Endothelial cell of umbilical vein (primary cell): ENCODE data around the gene STAG1. TPM values are rescaled to one million over a fixed set of nuclear protein-coding genes. Genes with fewer than 3 reads are reported as not detected.
"Not testable (repeated sequence)": the region's sequence is repeated elsewhere in the genome, so short reads cannot be mapped to it uniquely, and the experiment has no call there.

Experiments
- BruUV-seq: library from RNA; stranded (reverse); fragments of 400-500 nt; replicated peaks from 2 replicates; lab custom pipeline; 2021; lab: Mats Ljungman, UMichigan
- CTCF ChIA-PET: fragments of 300-600, 350-600 bp; sonication (Branson Sonifier 250); formaldehyde crosslinking; loops from one replicate; lab custom pipeline; 2021; ENCODE audit warnings: antibody characterized with exemption, inconsistent platforms; lab: Charles Lee
- POLR2A ChIA-PET: fragments of 300-600, 350-600 bp; sonication (Branson Sonifier 250); formaldehyde crosslinking; loops from one replicate; lab custom pipeline; 2021; ENCODE audit warnings: antibody characterized with exemption, inconsistent platforms; lab: Charles Lee
- DNase-seq: peaks from one replicate; pipeline ENCODE4 v3.0.0-alpha.2; 2011; ENCODE audit warnings: low read depth, low spot score
- FAIRE-seq: peaks from 2 replicates; lab custom pipeline; 2011; peaks lifted over from hg19 to GRCh38; lab: Jason Lieb, UNC
- H2AFZ ChIP-seq: 2 replicates; pipeline ENCODE4 v1.6.0; 2012; ENCODE audit warnings: low read depth, low read length, control low read depth, inconsistent platforms
- H3K27ac ChIP-seq: 2 replicates; pipeline ENCODE4 v1.5.1; 2011; ENCODE audit warnings: low read depth, mild to moderate bottlenecking, control low read depth, low read length, moderate library complexity; ENCODE audit not compliant: insufficient read depth
- H3K27me3 ChIP-seq, 2 experiments: 2 replicates each; pipeline versions ENCODE4 v1.6.0 to v1.6.1; 2011; ENCODE audit warnings: low read length in 2 of 2, mixed read lengths in 1 of 2; ENCODE audit not compliant: control insufficient read depth in 2 of 2, insufficient read depth in 2 of 2
- H3K36me3 ChIP-seq, 2 experiments: 2 replicates in 1 of 2; 3 replicates in 1 of 2; pipeline ENCODE4 v1.5.1; 2011; ENCODE audit warnings: low read length in 2 of 2, mild to moderate bottlenecking in 1 of 2, moderate library complexity in 1 of 2; ENCODE audit not compliant: control insufficient read depth in 2 of 2, insufficient read depth in 2 of 2; ENCODE audit errors: extremely low read depth in 1 of 2
- H3K4me1 ChIP-seq: 3 replicates; pipeline ENCODE4 v1.5.1; 2011; ENCODE audit warnings: mild to moderate bottlenecking, low read length; ENCODE audit not compliant: control insufficient read depth, insufficient read depth; ENCODE audit errors: extremely low read depth
- H3K4me2 ChIP-seq: 2 replicates; pipeline ENCODE4 v1.6.1; 2011; ENCODE audit warnings: low read length, control low read depth, mixed read lengths; ENCODE audit not compliant: insufficient read depth
- H3K4me3 ChIP-seq, 3 experiments: fragments of 200-600 bp in 1 of 3; sonication (generic), shearing (Covaris generic) in 1 of 3; replicated peaks in 1 of 3; 2 replicates each; pipeline ENCODE4 v1.5.1; 2011 to 2016; ENCODE audit warnings: control low read depth in 3 of 3, low read length in 3 of 3, mild to moderate bottlenecking in 2 of 3, inconsistent platforms in 1 of 3, low read depth in 1 of 3, moderate library complexity in 1 of 3; ENCODE audit not compliant: insufficient read depth in 1 of 3
- H3K79me2 ChIP-seq: 2 replicates; pipeline ENCODE4 v1.6.0; 2012; ENCODE audit warnings: low read length, inconsistent platforms; ENCODE audit not compliant: control insufficient read depth, insufficient read depth
- H3K9ac ChIP-seq: replicated peaks from 2 replicates; pipeline ENCODE3; 2011; ENCODE audit warnings: low read length, control low read depth; ENCODE audit not compliant: insufficient read depth; ENCODE audit errors: extremely low read depth
- H3K9me1 ChIP-seq: replicated peaks from 3 replicates; pipeline ENCODE4 v1.6.0; 2011; ENCODE audit warnings: mild to moderate bottlenecking, low read length; ENCODE audit not compliant: control insufficient read depth, insufficient read depth; ENCODE audit errors: extremely low read depth
- H3K9me3 ChIP-seq: replicated peaks from 2 replicates; pipeline ENCODE4 v1.5.1; 2012; ENCODE audit warnings: low read length, inconsistent platforms; ENCODE audit not compliant: control insufficient read depth, insufficient read depth
- H4K20me1 ChIP-seq: replicated peaks from 2 replicates; pipeline ENCODE3; 2011; ENCODE audit warnings: mild to moderate bottlenecking, low read length; ENCODE audit not compliant: control insufficient read depth, insufficient read depth; ENCODE audit errors: extremely low read depth
- CTCF ChIP-seq, 2 donors: IDR thresholded peaks; 1 replicate in 1 of 2; 2 replicates in 1 of 2; pipeline ENCODE4 v1.5.1; 2011; ENCODE audit warnings: low read length in 2 of 2, mild to moderate bottlenecking in 2 of 2, moderate library complexity in 2 of 2, control low read depth in 1 of 2, inconsistent platforms in 1 of 2, low read depth in 1 of 2; ENCODE audit not compliant: insufficient read depth in 1 of 2; ENCODE audit errors: extremely low read depth in 1 of 2
- EZH2 ChIP-seq: IDR thresholded peaks from 2 replicates; pipeline ENCODE4 v1.6.1; 2012; ENCODE audit warnings: borderline replicate concordance, low read depth, mild to moderate bottlenecking, moderate library complexity, low read length, inconsistent platforms; ENCODE audit not compliant: severe bottlenecking
- FOS ChIP-seq: IDR thresholded peaks from 2 replicates; pipeline ENCODE4 v1.6.1; 2011; ENCODE audit warnings: mild to moderate bottlenecking, low read length, moderate library complexity, borderline replicate concordance; ENCODE audit not compliant: insufficient read depth
- GATA2 ChIP-seq: IDR thresholded peaks from 2 replicates; pipeline ENCODE4 v1.7.0; 2011; ENCODE audit warnings: low read depth, mild to moderate bottlenecking, moderate library complexity, mixed read lengths, low read length; ENCODE audit not compliant: insufficient read length, insufficient read depth
- JUN ChIP-seq: IDR thresholded peaks from 2 replicates; pipeline ENCODE4 v1.6.1; 2011; ENCODE audit warnings: borderline replicate concordance, low read depth; ENCODE audit not compliant: insufficient read length, insufficient read depth
- MAX ChIP-seq: IDR thresholded peaks from 2 replicates; pipeline ENCODE4 v1.6.1; 2011; ENCODE audit not compliant: insufficient read depth, insufficient read length
- MYC ChIP-seq: IDR thresholded peaks from one replicate; pipeline ENCODE4 v1.6.1; 2011; ENCODE audit warnings: mild to moderate bottlenecking, low read depth, low read length
- POLR2A ChIP-seq: IDR thresholded peaks from 2 replicates; pipeline ENCODE4 v1.6.1; 2012; ENCODE audit warnings: low read depth, mild to moderate bottlenecking, control low read depth, low read length
- POLR2AphosphoS5 ChIP-seq: IDR thresholded peaks from 2 replicates; pipeline ENCODE4 v1.6.1; 2012; ENCODE audit warnings: low read depth, mild to moderate bottlenecking, control low read depth, low read length, moderate library complexity; ENCODE audit not compliant: insufficient read depth
- dilution Hi-C: fragments of 300-500 bp; cut with MboI; formaldehyde crosslinking; loops from one replicate; pipeline ENCODE4 v1.15.0; 2019; ENCODE audit warnings: low sequenced_read_pairs; ENCODE audit not compliant: extremely low pct_ligation_motif_present
- intact Hi-C: fragments of 100-400 bp; cut with micrococcal nuclease; formaldehyde crosslinking; loops from one replicate; pipeline ENCODE4 v1.10.0; 2022
- polyA plus RNA-seq, 4 experiments: library from polyadenylated mRNA; depleted of rRNA in 3 of 4; stranded (reverse) in 3 of 4; unstranded in 1 of 4; fragments of >200 nt; gene quantifications; 2 replicates each; pipeline versions ENCODE4 v1.2.1 to v1.2.3, GENCODE V29; 2011 to 2012; ENCODE audit warnings: missing spikeins in 1 of 4
- total RNA-seq: library from RNA; stranded (reverse); gene quantifications from 2 replicates; pipeline ENCODE4 v1.2.3, GENCODE V29; 2021

STAG1 gene
- total and polyA plus RNA-seq, 2 donors (not counting 3 experiments of a cell fraction or from before 2014, with no cell fraction given), result 7.4 to 42.1 TPM

- Histone ChIP-seq H3K36me3 (no peaks in the 10 kb centered on the region), H3K9ac (no peak overlapping the region), H3K4me2 (no peak overlapping the region), H3K4me3 (no peak overlapping the region), H3K9me1 (no peaks in the 10 kb centered on the region), H3K79me2 (peaks cover 94% of the 10 kb centered on the region), H3K9me3 (no peaks in the 10 kb centered on the region), H3K27ac (no peak overlapping the region), H4K20me1 (no peaks in the 10 kb centered on the region), H2AFZ (no peak overlapping the region), H3K27me3 (no peaks in the 10 kb centered on the region), H3K4me1 (no peaks in the 10 kb centered on the region)
- POLR2A ChIA-PET, result no interaction called here
- intact Hi-C loops (no loop called here), dilution Hi-C loops (no loop called here)
- no peak for DNase-seq
- CTCF ChIA-PET, result interaction anchor here (0.6 to 2.5 kb wide), 2 partner anchors 12 to 124 kb away, joined by 3 to 23 read pairs; partner anchors contain the start of gene STAG1
- no TSS peak for BruUV-seq
- TF ChIP-seq POLR2A (no peak), FOS (no peak), GATA2 (no peak), MAX (no peak), CTCF (IDR thresholded peaks at IDR 0.05; ENCODE audit: extremely low read depth in 1 of 2, insufficient read depth in 1 of 2, low read depth in 1 of 2, low read length in 2 of 2) (no peak), POLR2AphosphoS5 (no peak), JUN (no peak), EZH2 (no peak), MYC (no peak)
- no peak for FAIRE-seq
Measured at GRCh38 chr3:136740351-136740958, 11.7 kb downstream of the STAG1 start.

GRCh38 chr3:136736950-136737349, 15.2 kb downstream of the STAG1 start:
- DNase-seq, H2AFZ ChIP-seq, H3K9ac ChIP-seq, H3K36me3 ChIP-seq, H4K20me1 ChIP-seq, H3K9me3 ChIP-seq, CTCF ChIA-PET, POLR2A ChIA-PET, H3K9me1 ChIP-seq, H3K4me2 ChIP-seq, BruUV-seq, H3K27me3 ChIP-seq, dilution Hi-C loops, FAIRE-seq, H3K4me3 ChIP-seq, intact Hi-C loops, H3K27ac ChIP-seq: not testable (repeated sequence)
- H3K4me1 ChIP-seq, result peaks cover 12% of the 10 kb centered on the region
- H3K79me2 ChIP-seq, result peaks cover 92% of the 10 kb centered on the region
